Aorta (tissue), 5 donors: ENCODE measurements around the gene NSD1. TPM values are rescaled to one million over a fixed set of nuclear protein-coding genes. Genes with fewer than 3 reads are reported as not detected.
"Not testable (repeated sequence)": the region's sequence is repeated elsewhere in the genome, so short reads cannot be mapped to it uniquely, and the experiment has no call there.

ENCODE experiments used
- ATAC-seq: fragments of 200-7000 bp; cut with Tn5 transposase; one replicate; pipeline ENCODE4 v1.9.1; 2022; ENCODE audit warnings: moderate library complexity; ENCODE audit not compliant: low FRiP score
- DNase-seq, 2 donors: peaks; one replicate each; pipeline ENCODE4 v3.0.0-alpha.2; 2020
- H3K27ac ChIP-seq, 2 donors: one replicate each; pipeline ENCODE4 v1.5.1; 2013; ENCODE audit warnings: low read length in 2 of 2, mild to moderate bottlenecking in 2 of 2, moderate library complexity in 2 of 2, control low read depth in 1 of 2, inconsistent platforms in 1 of 2, low read depth in 1 of 2
- H3K27me3 ChIP-seq, 2 donors: one replicate each; pipeline ENCODE4 v1.6.1; 2013; ENCODE audit warnings: control low read depth in 1 of 2, low read length in 1 of 2, mild to moderate bottlenecking in 1 of 2, moderate library complexity in 1 of 2; ENCODE audit not compliant: insufficient read depth in 2 of 2, control insufficient read depth in 1 of 2
- H3K36me3 ChIP-seq, 2 donors: one replicate each; pipeline ENCODE4 v1.6.1; 2013; ENCODE audit warnings: control low read depth in 1 of 2, low read length in 1 of 2, mild to moderate bottlenecking in 1 of 2; ENCODE audit not compliant: insufficient read depth in 2 of 2, control insufficient read depth in 1 of 2
- H3K4me1 ChIP-seq, 2 donors: one replicate each; pipeline ENCODE4 v1.6.1; 2013; ENCODE audit warnings: low read length in 2 of 2, control low read depth in 1 of 2, mild to moderate bottlenecking in 1 of 2, moderate library complexity in 1 of 2; ENCODE audit not compliant: insufficient read depth in 2 of 2, control insufficient read depth in 1 of 2
- H3K4me3 ChIP-seq, 2 donors: one replicate each; pipeline ENCODE4 v1.5.1; 2013; ENCODE audit warnings: low read length in 2 of 2, control low read depth in 1 of 2, mild to moderate bottlenecking in 1 of 2
- H3K9me3 ChIP-seq: one replicate; pipeline ENCODE4 v1.6.1; 2013; ENCODE audit warnings: mild to moderate bottlenecking, low read length; ENCODE audit not compliant: control insufficient read depth
- WGBS, 2 donors: extraction: QIAGEN DNeasy Blood & Tissue Kit; methylation state at CpG; one replicate each; pipeline ENCODE4 v1.1.7; 2013; 5-methylcytosine and 5-hydroxymethylcytosine counted together
- intact Hi-C, 2 donors: fragments of 100-400 bp; cut with DNase I; formaldehyde crosslinking; loops; one replicate each; pipeline versions ENCODE4 v1.14.2 to v1.15.0; 2022
- polyA plus RNA-seq, 2 donors: library from polyadenylated mRNA; stranded (reverse); fragments of 200-250 nt; gene quantifications; one replicate each; pipeline ENCODE4 v1.2.3, GENCODE V29; 2013
- total RNA-seq, 2 donors: library from RNA; stranded (reverse); fragmentation: NEBNext Ultra II Directional; extraction: Animal tissue kit (Norgen Biotek cat#: 25700); gene quantifications; one replicate each; pipeline ENCODE4 v1.2.1, GENCODE V29; 2021
- donor health status: healthy with polysubstance abuse.
- donor health status: Bipolar disorder and iron deficiency.
- donor health status: DM: no; HTN: no; CAD: no.
- donor health status: DM: no; HTN: no; CAD: no.
- donor health status: DM: yes; HTN: yes; CAD: no.

The NSD1 gene
- total and polyA plus RNA-seq, 4 donors: 6.8 to 96.9 (median 35.3) TPM

DNA sequence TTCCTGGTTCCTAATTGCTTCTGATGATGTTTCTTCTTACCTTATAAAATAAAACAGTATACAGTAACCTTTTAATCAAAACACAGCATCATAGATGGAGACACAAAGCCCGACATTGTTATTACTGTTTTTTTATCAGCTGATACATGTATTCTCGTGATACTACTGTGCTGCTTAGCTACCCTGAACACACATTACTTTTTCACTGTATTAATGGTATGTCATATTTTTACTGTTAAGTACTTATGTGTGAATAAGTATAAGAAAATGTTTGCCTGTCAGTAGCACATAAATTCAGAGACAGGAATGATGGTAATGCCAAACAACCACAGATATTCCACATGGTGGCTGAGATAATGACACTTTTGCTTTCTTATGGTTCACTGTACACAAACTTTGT lies 101.3 kb downstream of the NSD1 start:
- 68 to 69% methylated on average over 2 of the region's 2 CpGs for WGBS, 2 donors
- DNase-seq (no peak), ATAC-seq (no peak)
- Histone ChIP-seq H3K4me1 (peaks cover 2 to 5% of the 10 kb centered on the region in 2 donors), H3K9me3 (no peaks in the 10 kb centered on the region), H3K27me3 (no peaks in the 10 kb centered on the region), H3K4me3 (no peak overlapping the region), H3K27ac (no peak overlapping the region), H3K36me3 (peaks cover 0 to 3% of the 10 kb centered on the region in 2 donors)
- intact Hi-C loops: no loop called here

GRCh38 chr5:177241768-177242167 lies 108.2 kb downstream of the NSD1 start:
- H3K4me1 ChIP-seq: no peaks in the 10 kb centered on the region
- H3K27ac ChIP-seq: no peak overlapping the region
- intact Hi-C loops: no loop called here
- no peak for ATAC-seq
- H3K4me3 ChIP-seq: no peak overlapping the region
- H3K27me3 ChIP-seq: no peaks in the 10 kb centered on the region
- no peaks in the 10 kb centered on the region for H3K9me3 ChIP-seq
- no peak for DNase-seq
- H3K36me3 ChIP-seq: peaks cover 0 to 3% of the 10 kb centered on the region in 2 donors

DNA sequence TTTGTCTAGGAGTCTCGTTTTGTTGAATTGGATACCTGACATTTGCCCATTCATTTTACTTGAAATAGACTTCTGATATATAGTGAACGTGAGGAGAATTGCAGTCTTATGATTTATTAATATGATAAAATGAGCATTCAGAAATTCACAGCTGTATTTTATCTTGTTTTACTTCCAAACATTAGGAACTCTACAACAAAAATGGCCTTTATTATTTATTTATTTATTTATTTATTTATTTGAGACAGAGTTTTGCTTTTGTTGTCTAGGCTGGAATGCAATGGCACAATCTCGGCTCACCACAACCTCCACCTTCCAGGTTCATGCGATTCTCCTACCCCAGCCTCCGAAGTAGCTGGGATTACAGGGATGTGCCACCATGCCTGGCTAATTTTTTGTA lies 108.7 kb downstream of the NSD1 start:
- intact Hi-C loops: no loop called here
- no peak for ATAC-seq
- WGBS, 2 donors: 87 to 93% methylated on average over 5 of the region's 5 CpGs
- H3K9me3 ChIP-seq: no peaks in the 10 kb centered on the region
- no peak overlapping the region for H3K27ac ChIP-seq
- no peak for DNase-seq
- no peaks in the 10 kb centered on the region for H3K4me1 ChIP-seq
- H3K36me3 ChIP-seq: peaks cover 0 to 3% of the 10 kb centered on the region in 2 donors
- H3K27me3 ChIP-seq: no peaks in the 10 kb centered on the region
- H3K4me3 ChIP-seq: no peak overlapping the region

GRCh38 chr5:177249761-177250537 lies 116.4 kb downstream of the NSD1 start:
- Histone ChIP-seq H3K27ac (no peak overlapping the region), H3K4me1 (no peaks in the 10 kb centered on the region), H3K36me3 (peaks cover 0 to 4% of the 10 kb centered on the region in 2 donors), H3K27me3 (no peaks in the 10 kb centered on the region), H3K4me3 (no peak overlapping the region), H3K9me3 (no peaks in the 10 kb centered on the region)
- DNase-seq (no peak), ATAC-seq (no peak)
- intact Hi-C loops: loop anchor here in 1 of 2 donors (5.0 kb wide), 1 partner anchor 138 kb away; no protein-coding TSS in a partner anchor
- WGBS, 2 donors: 73 to 78% methylated on average over 8 of the region's 8 CpGs

- peaks cover 0 to 3% of the 10 kb centered on the region in 2 donors for H3K36me3 ChIP-seq
- intact Hi-C loops: loop anchor here in 1 of 2 donors (5.0 kb wide), 1 partner anchor 141 kb away; no protein-coding TSS in a partner anchor
- WGBS, 2 donors: 63 to 79% methylated on average over 1 of the region's 1 CpG
Observed at GRCh38 chr5:177253252-177253651, 119.7 kb downstream of the NSD1 start.

DNA sequence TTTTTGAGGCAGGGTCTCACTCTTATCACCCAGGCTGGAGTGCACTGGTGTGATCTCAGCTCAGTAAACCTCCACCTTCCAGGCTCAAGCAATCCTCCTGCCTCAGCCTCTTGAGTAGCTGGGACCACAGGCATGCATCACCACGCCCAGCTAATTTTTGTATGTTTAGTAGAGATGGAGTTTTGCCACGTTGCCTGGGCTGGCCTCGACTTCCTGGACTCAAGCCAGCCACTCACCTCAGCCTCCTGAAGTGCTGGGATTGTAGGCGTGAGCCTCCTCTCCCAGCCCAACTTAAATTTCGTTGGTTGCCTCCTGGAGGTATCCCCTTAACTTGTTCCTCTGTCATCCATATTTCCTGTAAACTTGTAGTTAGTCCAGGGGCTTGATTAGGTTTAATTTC lies 122.7 kb downstream of the NSD1 start:
- no peak for ATAC-seq
- intact Hi-C loops: no loop called here
- Histone ChIP-seq H3K27me3 (no peaks in the 10 kb centered on the region), H3K36me3 (peaks cover 0 to 3% of the 10 kb centered on the region in 2 donors), H3K9me3 (no peaks in the 10 kb centered on the region), H3K4me1 (no peaks in the 10 kb centered on the region), H3K4me3 (no peak overlapping the region), H3K27ac (no peak overlapping the region)
- 29 to 36% methylated on average over 5 of the region's 5 CpGs for WGBS, 2 donors
- DNase-seq: no peak

More at GRCh38 chr5:177253252-177253651, 119.7 kb downstream of the NSD1 start:
- H3K27me3 ChIP-seq: no peaks in the 10 kb centered on the region
- no peaks in the 10 kb centered on the region for H3K9me3 ChIP-seq
- ATAC-seq: no peak
- no peaks in the 10 kb centered on the region for H3K4me1 ChIP-seq
- no peak overlapping the region for H3K4me3 ChIP-seq
- no peak for DNase-seq
- no peak overlapping the region for H3K27ac ChIP-seq

DNA sequence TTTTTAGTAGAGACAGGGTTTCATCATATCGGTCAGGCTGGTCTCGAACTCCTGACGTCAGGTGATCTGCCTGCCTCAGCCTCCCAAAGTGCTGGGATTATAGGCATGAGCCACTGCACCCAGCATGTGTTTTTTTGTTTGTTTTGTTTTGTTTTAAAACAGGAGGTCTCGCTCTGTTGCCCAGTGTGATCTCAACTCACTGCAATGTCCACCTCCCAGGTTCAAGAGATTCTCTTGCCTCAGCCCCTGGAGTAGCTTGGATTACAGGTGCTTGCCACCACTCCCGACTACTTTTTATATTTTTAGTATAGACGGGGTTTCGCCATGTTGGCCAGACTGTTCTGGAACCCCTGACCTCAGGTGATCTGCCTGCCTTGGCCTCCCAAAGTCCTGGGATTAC lies 125.1 kb downstream of the NSD1 start:
- WGBS, 2 donors: 86 to 91% methylated on average over 7 of the region's 7 CpGs
- ATAC-seq, DNase-seq, H3K36me3 ChIP-seq, H3K27ac ChIP-seq, H3K4me3 ChIP-seq, intact Hi-C loops, H3K27me3 ChIP-seq, H3K4me1 ChIP-seq, H3K9me3 ChIP-seq: not testable (repeated sequence)

DNA sequence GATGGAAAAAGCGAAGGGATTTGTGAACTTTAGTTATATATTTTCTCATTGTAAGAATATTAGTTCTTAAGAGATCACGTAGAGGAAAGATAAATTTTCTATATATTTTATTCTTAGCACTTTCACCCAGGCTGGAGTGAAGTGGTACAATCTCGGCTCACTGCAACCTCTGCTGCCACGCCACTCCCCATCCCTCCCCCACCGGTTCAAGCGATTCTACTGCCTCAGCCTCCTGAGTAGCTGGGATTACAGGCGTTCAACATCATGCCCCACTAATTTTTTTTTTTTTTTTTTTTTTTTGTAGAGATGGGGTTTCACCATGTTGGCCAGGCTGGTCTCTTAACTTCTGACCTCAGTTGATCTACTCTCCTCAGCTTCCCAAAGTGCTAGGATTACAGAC lies 127.4 kb downstream of the NSD1 start:
- intact Hi-C loops: no loop called here
- Histone ChIP-seq H3K27ac (no peak overlapping the region), H3K4me3 (no peak overlapping the region), H3K4me1 (no peaks in the 10 kb centered on the region), H3K36me3 (peaks cover 0 to 3% of the 10 kb centered on the region in 2 donors), H3K9me3 (no peaks in the 10 kb centered on the region), H3K27me3 (no peaks in the 10 kb centered on the region)
- 86% methylated on average over 7 of the region's 7 CpGs for WGBS, 2 donors
- no peak for DNase-seq
- no peak for ATAC-seq

- H3K27me3 ChIP-seq: no peaks in the 10 kb centered on the region
- no peaks in the 10 kb centered on the region for H3K9me3 ChIP-seq
- WGBS, 2 donors: 88 to 98% methylated on average over 1 of the region's 1 CpG
- ATAC-seq: no peak
- H3K36me3 ChIP-seq: peaks cover 0 to 3% of the 10 kb centered on the region in 2 donors
- no peaks in the 10 kb centered on the region for H3K4me1 ChIP-seq
- no peak overlapping the region for H3K27ac ChIP-seq
- intact Hi-C loops: no loop called here
- DNase-seq: no peak
- no peak overlapping the region for H3K4me3 ChIP-seq
Observed at GRCh38 chr5:177261510-177261909, 127.9 kb downstream of the NSD1 start.
